ENCODE results near the gene PIGK.

- TF ChIP-seq, protein P1, sequence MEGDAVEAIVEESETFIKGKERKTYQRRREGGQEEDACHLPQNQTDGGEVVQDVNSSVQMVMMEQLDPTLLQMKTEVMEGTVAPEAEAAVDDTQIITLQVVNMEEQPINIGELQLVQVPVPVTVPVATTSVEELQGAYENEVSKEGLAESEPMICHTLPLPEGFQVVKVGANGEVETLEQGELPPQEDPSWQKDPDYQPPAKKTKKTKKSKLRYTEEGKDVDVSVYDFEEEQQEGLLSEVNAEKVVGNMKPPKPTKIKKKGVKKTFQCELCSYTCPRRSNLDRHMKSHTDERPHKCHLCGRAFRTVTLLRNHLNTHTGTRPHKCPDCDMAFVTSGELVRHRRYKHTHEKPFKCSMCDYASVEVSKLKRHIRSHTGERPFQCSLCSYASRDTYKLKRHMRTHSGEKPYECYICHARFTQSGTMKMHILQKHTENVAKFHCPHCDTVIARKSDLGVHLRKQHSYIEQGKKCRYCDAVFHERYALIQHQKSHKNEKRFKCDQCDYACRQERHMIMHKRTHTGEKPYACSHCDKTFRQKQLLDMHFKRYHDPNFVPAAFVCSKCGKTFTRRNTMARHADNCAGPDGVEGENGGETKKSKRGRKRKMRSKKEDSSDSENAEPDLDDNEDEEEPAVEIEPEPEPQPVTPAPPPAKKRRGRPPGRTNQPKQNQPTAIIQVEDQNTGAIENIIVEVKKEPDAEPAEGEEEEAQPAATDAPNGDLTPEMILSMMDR (IDR thresholded peaks at IDR 0.05; ENCODE audit: low read depth, low read length) = no peak
- no peak for TF ChIP-seq EZH2phosphoT487 (IDR thresholded peaks at IDR 0.05; ENCODE audit: low read depth)
Observed at GRCh38 chr1:77200806-77201205, 18.4 kb downstream of the PIGK start.
